Endothelial cell of umbilical vein (primary cell): ENCODE results near the gene ABLIM2. TPM values are rescaled to one million over a fixed set of nuclear protein-coding genes. Genes with fewer than 3 reads are reported as not detected.

Experiments
- BruUV-seq: library from RNA; stranded (reverse); fragments of 400-500 nt; replicated peaks from 2 replicates; lab custom pipeline; 2021; lab: Mats Ljungman, UMichigan
- CTCF ChIA-PET: fragments of 300-600, 350-600 bp; sonication (Branson Sonifier 250); formaldehyde crosslinking; loops from one replicate; lab custom pipeline; 2021; ENCODE audit warnings: antibody characterized with exemption, inconsistent platforms; lab: Charles Lee
- POLR2A ChIA-PET: fragments of 300-600, 350-600 bp; sonication (Branson Sonifier 250); formaldehyde crosslinking; loops from one replicate; lab custom pipeline; 2021; ENCODE audit warnings: antibody characterized with exemption, inconsistent platforms; lab: Charles Lee
- DNase-seq: peaks from one replicate; pipeline ENCODE4 v3.0.0-alpha.2; 2011; ENCODE audit warnings: low read depth, low spot score
- FAIRE-seq: peaks from 2 replicates; lab custom pipeline; 2011; peaks lifted over from hg19 to GRCh38; lab: Jason Lieb, UNC
- H2AFZ ChIP-seq: 2 replicates; pipeline ENCODE4 v1.6.0; 2012; ENCODE audit warnings: low read depth, low read length, control low read depth, inconsistent platforms
- H3K27ac ChIP-seq: 2 replicates; pipeline ENCODE4 v1.5.1; 2011; ENCODE audit warnings: low read depth, mild to moderate bottlenecking, control low read depth, low read length, moderate library complexity; ENCODE audit not compliant: insufficient read depth
- H3K27me3 ChIP-seq, 2 experiments: 2 replicates each; pipeline versions ENCODE4 v1.6.0 to v1.6.1; 2011; ENCODE audit warnings: low read length in 2 of 2, mixed read lengths in 1 of 2; ENCODE audit not compliant: control insufficient read depth in 2 of 2, insufficient read depth in 2 of 2
- H3K36me3 ChIP-seq, 2 experiments: 2 replicates in 1 of 2; 3 replicates in 1 of 2; pipeline ENCODE4 v1.5.1; 2011; ENCODE audit warnings: low read length in 2 of 2, mild to moderate bottlenecking in 1 of 2, moderate library complexity in 1 of 2; ENCODE audit not compliant: control insufficient read depth in 2 of 2, insufficient read depth in 2 of 2; ENCODE audit errors: extremely low read depth in 1 of 2
- H3K4me1 ChIP-seq: 3 replicates; pipeline ENCODE4 v1.5.1; 2011; ENCODE audit warnings: mild to moderate bottlenecking, low read length; ENCODE audit not compliant: control insufficient read depth, insufficient read depth; ENCODE audit errors: extremely low read depth
- H3K4me2 ChIP-seq: 2 replicates; pipeline ENCODE4 v1.6.1; 2011; ENCODE audit warnings: low read length, control low read depth, mixed read lengths; ENCODE audit not compliant: insufficient read depth
- H3K4me3 ChIP-seq, 3 experiments: fragments of 200-600 bp in 1 of 3; sonication (generic), shearing (Covaris generic) in 1 of 3; replicated peaks in 1 of 3; 2 replicates each; pipeline ENCODE4 v1.5.1; 2011 to 2016; ENCODE audit warnings: control low read depth in 3 of 3, low read length in 3 of 3, mild to moderate bottlenecking in 2 of 3, inconsistent platforms in 1 of 3, low read depth in 1 of 3, moderate library complexity in 1 of 3; ENCODE audit not compliant: insufficient read depth in 1 of 3
- H3K79me2 ChIP-seq: 2 replicates; pipeline ENCODE4 v1.6.0; 2012; ENCODE audit warnings: low read length, inconsistent platforms; ENCODE audit not compliant: control insufficient read depth, insufficient read depth
- H3K9ac ChIP-seq: replicated peaks from 2 replicates; pipeline ENCODE3; 2011; ENCODE audit warnings: low read length, control low read depth; ENCODE audit not compliant: insufficient read depth; ENCODE audit errors: extremely low read depth
- H3K9me1 ChIP-seq: replicated peaks from 3 replicates; pipeline ENCODE4 v1.6.0; 2011; ENCODE audit warnings: mild to moderate bottlenecking, low read length; ENCODE audit not compliant: control insufficient read depth, insufficient read depth; ENCODE audit errors: extremely low read depth
- H3K9me3 ChIP-seq: replicated peaks from 2 replicates; pipeline ENCODE4 v1.5.1; 2012; ENCODE audit warnings: low read length, inconsistent platforms; ENCODE audit not compliant: control insufficient read depth, insufficient read depth
- H4K20me1 ChIP-seq: replicated peaks from 2 replicates; pipeline ENCODE3; 2011; ENCODE audit warnings: mild to moderate bottlenecking, low read length; ENCODE audit not compliant: control insufficient read depth, insufficient read depth; ENCODE audit errors: extremely low read depth
- EZH2 ChIP-seq: IDR thresholded peaks from 2 replicates; pipeline ENCODE4 v1.6.1; 2012; ENCODE audit warnings: borderline replicate concordance, low read depth, mild to moderate bottlenecking, moderate library complexity, low read length, inconsistent platforms; ENCODE audit not compliant: severe bottlenecking
- FOS ChIP-seq: IDR thresholded peaks from 2 replicates; pipeline ENCODE4 v1.6.1; 2011; ENCODE audit warnings: mild to moderate bottlenecking, low read length, moderate library complexity, borderline replicate concordance; ENCODE audit not compliant: insufficient read depth
- GATA2 ChIP-seq: IDR thresholded peaks from 2 replicates; pipeline ENCODE4 v1.7.0; 2011; ENCODE audit warnings: low read depth, mild to moderate bottlenecking, moderate library complexity, mixed read lengths, low read length; ENCODE audit not compliant: insufficient read length, insufficient read depth
- JUN ChIP-seq: IDR thresholded peaks from 2 replicates; pipeline ENCODE4 v1.6.1; 2011; ENCODE audit warnings: borderline replicate concordance, low read depth; ENCODE audit not compliant: insufficient read length, insufficient read depth
- MYC ChIP-seq: IDR thresholded peaks from one replicate; pipeline ENCODE4 v1.6.1; 2011; ENCODE audit warnings: mild to moderate bottlenecking, low read depth, low read length
- POLR2A ChIP-seq: IDR thresholded peaks from 2 replicates; pipeline ENCODE4 v1.6.1; 2012; ENCODE audit warnings: low read depth, mild to moderate bottlenecking, control low read depth, low read length
- POLR2AphosphoS5 ChIP-seq: IDR thresholded peaks from 2 replicates; pipeline ENCODE4 v1.6.1; 2012; ENCODE audit warnings: low read depth, mild to moderate bottlenecking, control low read depth, low read length, moderate library complexity; ENCODE audit not compliant: insufficient read depth
- dilution Hi-C: fragments of 300-500 bp; cut with MboI; formaldehyde crosslinking; loops from one replicate; pipeline ENCODE4 v1.15.0; 2019; ENCODE audit warnings: low sequenced_read_pairs; ENCODE audit not compliant: extremely low pct_ligation_motif_present
- intact Hi-C: fragments of 100-400 bp; cut with micrococcal nuclease; formaldehyde crosslinking; loops from one replicate; pipeline ENCODE4 v1.10.0; 2022
- polyA plus RNA-seq, 4 experiments: library from polyadenylated mRNA; depleted of rRNA in 3 of 4; stranded (reverse) in 3 of 4; unstranded in 1 of 4; fragments of >200 nt; gene quantifications; 2 replicates each; pipeline versions ENCODE4 v1.2.1 to v1.2.3, GENCODE V29; 2011 to 2012; ENCODE audit warnings: missing spikeins in 1 of 4
- total RNA-seq: library from RNA; stranded (reverse); gene quantifications from 2 replicates; pipeline ENCODE4 v1.2.3, GENCODE V29; 2021
- TF ChIP-seq, protein P1 (sequence below): IDR thresholded peaks from 2 replicates; pipeline ENCODE4 v1.6.1; 2011; ENCODE audit not compliant: insufficient read depth, insufficient read length
- TF ChIP-seq, protein P2 (sequence below), 2 donors: IDR thresholded peaks; 1 replicate in 1 of 2; 2 replicates in 1 of 2; pipeline ENCODE4 v1.5.1; 2011; ENCODE audit warnings: low read length in 2 of 2, mild to moderate bottlenecking in 2 of 2, moderate library complexity in 2 of 2, control low read depth in 1 of 2, inconsistent platforms in 1 of 2, low read depth in 1 of 2; ENCODE audit not compliant: insufficient read depth in 1 of 2; ENCODE audit errors: extremely low read depth in 1 of 2

The ABLIM2 gene
- total and polyA plus RNA-seq, 2 donors (not counting 3 experiments of a cell fraction or from before 2014, with no cell fraction given) = 0.28 to 0.66 TPM

DNA sequence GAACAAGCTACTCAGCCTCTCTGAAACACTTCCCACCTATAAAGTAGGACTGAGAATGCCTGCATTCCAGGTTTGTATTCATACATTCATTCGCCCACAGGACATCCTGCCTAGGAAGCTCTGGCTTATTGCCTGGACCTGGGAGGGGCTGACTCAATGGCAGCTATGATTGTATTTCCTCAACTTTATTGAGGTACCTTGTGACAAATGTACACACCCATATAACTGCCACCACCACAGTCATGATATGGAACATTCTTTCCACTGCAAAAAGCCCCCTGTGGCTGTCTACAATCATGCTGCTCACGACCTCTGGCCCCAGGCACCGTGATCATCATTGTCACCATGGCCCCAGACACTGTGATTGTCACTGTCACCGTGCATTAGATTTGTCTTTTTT, 68.3 kb downstream of the ABLIM2 start:
- TF ChIP-seq FOS (peak; percentile 67), POLR2A (no peak), POLR2AphosphoS5 (no peak), EZH2 (no peak), GATA2 (no peak), JUN (peak; percentile 45), MYC (no peak)
- TF ChIP-seq, protein P1, sequence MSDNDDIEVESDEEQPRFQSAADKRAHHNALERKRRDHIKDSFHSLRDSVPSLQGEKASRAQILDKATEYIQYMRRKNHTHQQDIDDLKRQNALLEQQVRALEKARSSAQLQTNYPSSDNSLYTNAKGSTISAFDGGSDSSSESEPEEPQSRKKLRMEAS = no peak
- TF ChIP-seq, protein P2, sequence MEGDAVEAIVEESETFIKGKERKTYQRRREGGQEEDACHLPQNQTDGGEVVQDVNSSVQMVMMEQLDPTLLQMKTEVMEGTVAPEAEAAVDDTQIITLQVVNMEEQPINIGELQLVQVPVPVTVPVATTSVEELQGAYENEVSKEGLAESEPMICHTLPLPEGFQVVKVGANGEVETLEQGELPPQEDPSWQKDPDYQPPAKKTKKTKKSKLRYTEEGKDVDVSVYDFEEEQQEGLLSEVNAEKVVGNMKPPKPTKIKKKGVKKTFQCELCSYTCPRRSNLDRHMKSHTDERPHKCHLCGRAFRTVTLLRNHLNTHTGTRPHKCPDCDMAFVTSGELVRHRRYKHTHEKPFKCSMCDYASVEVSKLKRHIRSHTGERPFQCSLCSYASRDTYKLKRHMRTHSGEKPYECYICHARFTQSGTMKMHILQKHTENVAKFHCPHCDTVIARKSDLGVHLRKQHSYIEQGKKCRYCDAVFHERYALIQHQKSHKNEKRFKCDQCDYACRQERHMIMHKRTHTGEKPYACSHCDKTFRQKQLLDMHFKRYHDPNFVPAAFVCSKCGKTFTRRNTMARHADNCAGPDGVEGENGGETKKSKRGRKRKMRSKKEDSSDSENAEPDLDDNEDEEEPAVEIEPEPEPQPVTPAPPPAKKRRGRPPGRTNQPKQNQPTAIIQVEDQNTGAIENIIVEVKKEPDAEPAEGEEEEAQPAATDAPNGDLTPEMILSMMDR (IDR thresholded peaks at IDR 0.05; ENCODE audit: extremely low read depth in 1 of 2, insufficient read depth in 1 of 2, low read depth in 1 of 2, low read length in 2 of 2) = no peak
- H3K36me3 ChIP-seq = no peaks in the 10 kb centered on the region
- no peak overlapping the region for H3K4me2 ChIP-seq
- peaks cover 6% of the 10 kb centered on the region for H3K4me1 ChIP-seq
- H3K9me3 ChIP-seq = peaks cover 3% of the 10 kb centered on the region
- CTCF ChIA-PET = interaction anchor here (1.0 kb wide), 1 partner anchor 11 kb away, joined by 4 read pairs; no protein-coding TSS in a partner anchor
- H3K4me3 ChIP-seq = no peak overlapping the region
- no peak overlapping the region for H2AFZ ChIP-seq
- POLR2A ChIA-PET = no interaction called here
- intact Hi-C loops (loop anchor here (10.0 kb wide), 1 partner anchor 56 kb away; no protein-coding TSS in a partner anchor), dilution Hi-C loops (no loop called here)
- no peaks in the 10 kb centered on the region for H3K9me1 ChIP-seq
- DNase-seq (peak; percentile 86), FAIRE-seq (peak; percentile 96)
- H3K27me3 ChIP-seq = no peaks in the 10 kb centered on the region
- H3K79me2 ChIP-seq = no peaks in the 10 kb centered on the region
- no TSS peak for BruUV-seq
- H3K9ac ChIP-seq = no peak overlapping the region
- no peaks in the 10 kb centered on the region for H4K20me1 ChIP-seq
- no peak overlapping the region for H3K27ac ChIP-seq
